Activated T-cell treated with anti-CD3 and anti-CD28 coated beads for 4 hours (primary cell): Measurements from ENCODE around the gene PRKAR1A.

Experiments
- DNase-seq: peaks from one replicate; pipeline ENCODE4 v3.0.0-alpha.2; 2020

PRKAR1A gene

DNA sequence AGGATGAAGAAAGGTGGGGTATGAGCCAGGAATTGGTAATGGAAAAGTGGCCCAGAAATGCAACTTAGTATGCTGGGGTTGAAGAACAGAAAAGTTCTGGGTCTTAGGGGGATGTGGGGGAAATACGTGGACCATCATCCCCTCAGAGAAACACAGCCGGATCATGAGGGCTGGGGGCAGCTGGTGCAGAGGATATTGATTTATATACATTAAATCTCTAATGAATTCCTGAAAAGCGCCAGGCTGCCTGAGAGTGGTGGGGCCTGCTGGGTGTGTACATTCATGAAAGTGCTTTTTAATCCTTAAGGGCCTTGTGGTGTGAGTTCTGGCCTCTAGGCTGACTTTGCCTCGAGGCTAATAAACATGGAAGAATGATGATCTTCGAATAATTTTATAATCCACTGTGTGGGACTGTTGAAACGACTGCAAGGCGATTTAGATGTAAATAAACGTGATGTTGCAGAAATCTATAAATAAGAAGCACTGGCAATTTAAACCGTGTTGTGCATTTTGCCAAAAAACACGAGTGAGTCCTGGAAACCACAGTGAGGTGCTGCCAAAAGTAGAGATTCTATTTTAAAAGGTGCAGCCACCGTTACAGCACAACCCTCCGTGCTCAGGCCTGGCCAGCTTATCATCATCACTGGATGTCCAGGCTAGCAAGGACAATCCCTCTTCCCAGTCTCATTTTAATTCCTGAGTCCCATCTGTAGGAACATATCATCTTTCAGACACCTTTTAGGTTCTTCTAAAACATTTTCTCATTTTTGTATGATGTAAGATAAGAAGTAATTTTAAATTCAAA lies 32.1 kb downstream of the PRKAR1A start:
- no peak for DNase-seq

DNA sequence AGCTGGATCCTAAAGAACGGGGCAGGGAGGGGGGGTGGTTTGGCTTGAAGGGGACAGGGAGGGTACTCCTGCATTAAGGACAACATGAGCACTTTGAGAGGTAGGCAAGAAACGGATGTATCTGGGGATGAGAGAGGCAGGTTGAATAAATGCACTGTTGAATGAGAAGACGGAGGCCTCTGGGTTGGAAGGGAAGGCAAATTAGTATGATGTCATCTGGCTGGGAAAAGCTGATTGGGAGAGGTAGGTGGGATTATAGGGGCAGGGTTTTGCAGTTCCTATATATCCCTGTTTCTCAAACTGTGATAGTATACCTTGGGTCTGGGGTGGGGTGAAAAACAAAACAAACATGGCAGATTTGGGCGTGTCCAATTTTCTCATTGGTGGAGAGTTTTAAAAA lies 44.3 kb downstream of the PRKAR1A start:
- DNase-seq: no peak

DNA sequence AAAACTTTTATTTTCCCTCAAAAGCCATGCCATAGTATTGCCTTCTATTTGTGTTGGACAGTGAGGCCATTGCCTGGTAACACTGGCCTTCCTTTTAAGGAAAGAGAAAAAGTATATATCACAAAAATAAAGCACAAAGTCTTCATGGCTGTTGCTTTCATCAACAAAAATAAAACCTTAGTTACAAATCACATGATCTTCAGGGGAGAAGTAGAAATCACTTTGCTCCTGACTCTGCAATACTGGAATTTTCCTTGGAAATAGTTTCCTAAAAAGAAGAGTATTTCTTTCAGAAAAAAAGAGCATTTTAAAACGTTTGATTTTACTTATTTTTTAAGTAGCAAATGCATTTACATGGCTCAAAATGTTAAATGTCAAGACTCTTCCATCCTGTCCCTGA lies 47.1 kb downstream of the PRKAR1A start:
- DNase-seq: no peak

DNA sequence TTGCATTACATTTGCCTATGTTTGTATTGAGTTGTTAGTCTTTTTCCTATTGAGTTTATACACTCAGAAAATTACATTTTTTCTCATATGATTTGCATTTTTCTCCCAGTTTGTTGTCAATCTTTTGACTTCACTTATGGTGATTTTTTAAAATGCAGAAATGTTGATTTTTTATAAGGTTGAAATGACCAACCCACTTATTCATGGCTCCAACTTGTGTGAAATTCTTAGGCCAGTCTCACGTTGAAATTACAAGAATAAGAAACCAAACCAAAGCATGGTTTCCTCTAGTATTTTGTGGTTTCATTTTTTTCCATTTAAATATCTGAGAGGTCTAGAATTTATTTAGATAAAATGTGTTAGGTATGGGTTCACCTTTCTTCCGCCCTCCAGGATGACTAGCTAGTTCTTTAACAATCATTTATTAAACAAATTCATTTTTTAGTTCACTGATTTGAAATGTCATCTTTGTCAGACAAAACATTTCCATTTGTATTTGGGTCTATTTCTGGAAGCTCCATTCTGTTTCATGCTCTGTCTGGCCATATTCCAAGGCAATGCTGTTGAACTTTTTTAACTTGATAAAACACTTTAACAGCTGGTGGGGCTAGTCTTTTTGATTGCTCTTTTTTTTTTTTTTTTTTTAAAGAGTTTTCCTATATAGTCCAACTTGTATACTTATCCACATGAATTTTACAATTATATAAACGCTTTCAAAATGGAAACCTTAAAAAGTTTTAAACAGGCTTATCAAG lies 48.9 kb downstream of the PRKAR1A start:
- DNase-seq: no peak

DNA sequence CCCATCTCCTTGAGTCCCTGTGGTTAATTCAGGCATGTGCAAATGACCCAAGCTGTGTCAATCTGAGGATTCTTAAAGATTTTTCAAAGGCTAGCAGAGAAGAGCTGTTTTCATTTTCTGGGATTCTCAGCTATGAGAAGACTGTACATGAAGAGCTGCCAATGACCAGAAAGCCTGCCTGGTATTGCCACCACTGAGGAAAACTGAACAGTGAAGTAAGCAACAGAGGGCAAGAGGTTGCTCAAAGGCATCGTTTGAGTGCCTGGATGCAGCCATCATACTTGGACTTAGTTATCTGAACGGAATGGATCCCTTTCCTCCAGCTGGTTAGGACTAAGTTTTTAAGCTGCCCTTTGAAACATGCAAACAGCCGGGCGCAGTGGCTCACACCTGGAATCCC lies 50.5 kb downstream of the PRKAR1A start:
- no peak for DNase-seq

DNA sequence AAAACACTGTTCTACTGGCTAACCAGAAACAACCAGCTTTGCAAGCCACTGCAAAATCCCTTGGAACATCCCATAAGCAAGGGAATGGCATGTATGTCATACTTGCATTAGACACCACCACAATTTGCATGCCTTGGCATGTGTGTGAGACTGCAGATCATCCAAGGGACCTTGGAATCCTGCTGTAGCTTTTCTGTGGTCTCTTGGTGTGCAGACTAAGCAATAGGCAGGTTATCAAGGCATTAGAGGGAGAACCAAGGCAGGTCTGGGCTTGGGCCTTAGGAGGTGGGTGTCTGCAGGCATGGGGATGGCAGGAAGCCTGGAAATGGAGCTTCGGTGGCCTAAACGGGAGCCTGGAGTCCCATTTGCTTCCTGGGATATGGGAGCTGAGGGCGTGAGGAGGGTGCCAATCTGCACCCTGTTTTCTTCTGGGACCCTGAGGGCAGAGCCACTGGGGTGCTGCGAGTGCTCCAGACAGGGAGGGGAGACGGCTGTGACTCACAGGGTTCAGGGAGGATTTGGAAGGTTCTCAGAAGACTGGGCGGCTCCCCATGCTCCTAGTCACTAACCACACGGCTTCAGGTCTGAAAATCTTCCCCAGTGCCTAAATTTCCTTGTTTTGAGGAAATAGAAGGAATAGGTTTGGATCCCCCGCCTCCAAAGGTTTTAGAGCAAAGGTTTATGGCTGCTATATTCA lies 52.3 kb downstream of the PRKAR1A start:
- no peak for DNase-seq

DNA sequence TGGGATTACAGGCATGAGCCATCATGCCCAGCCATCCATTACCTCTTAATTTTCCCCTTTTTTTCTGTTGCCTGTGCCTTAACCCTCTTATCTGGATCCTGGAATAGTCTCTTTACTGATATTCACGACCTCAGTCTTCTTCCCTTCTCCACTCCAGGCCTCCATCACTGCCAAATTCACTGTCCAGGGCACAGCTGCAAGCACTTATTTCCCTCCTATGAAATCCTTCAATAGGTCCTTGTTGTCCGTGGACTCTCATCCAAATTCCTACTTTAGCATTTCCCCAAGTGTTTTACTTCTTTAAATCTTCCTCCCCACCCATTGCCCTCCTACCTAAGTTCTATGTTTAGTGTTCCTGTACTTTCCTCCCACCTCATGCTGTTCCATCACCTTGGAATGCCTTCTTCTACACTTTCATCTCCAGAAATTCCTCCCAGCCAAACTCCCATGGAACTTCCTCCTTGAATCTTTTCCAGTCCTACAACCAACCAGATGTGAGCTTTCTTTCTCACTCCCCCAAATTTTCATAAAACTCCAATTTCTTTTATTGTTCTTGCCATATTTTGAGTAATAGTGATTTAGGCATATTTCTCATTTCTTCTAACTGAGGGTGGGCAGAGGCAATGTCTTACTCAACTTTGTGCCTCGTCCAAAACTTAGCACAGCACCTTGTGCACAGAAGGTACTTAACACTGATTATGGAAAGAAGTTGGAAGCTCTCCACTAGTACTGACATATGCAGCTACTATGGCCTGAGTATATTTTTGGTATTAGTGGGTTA lies 53.6 kb downstream of the PRKAR1A start:
- DNase-seq: no peak

DNA sequence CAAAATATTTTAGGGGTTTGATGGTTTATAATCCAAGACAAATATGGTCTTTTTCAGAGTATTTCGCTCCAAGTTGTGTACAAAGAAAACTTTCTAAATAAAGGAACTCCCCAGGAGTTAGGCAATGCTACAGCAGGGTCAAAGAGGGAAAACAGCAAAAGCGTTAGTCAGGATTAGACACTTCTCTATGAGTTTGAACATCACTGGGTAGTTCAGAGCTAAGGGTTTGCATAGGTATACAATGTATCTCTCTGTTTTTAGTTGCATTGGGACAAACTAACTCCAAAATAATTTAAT lies 54.2 kb downstream of the PRKAR1A start:
- DNase-seq: no peak

DNA sequence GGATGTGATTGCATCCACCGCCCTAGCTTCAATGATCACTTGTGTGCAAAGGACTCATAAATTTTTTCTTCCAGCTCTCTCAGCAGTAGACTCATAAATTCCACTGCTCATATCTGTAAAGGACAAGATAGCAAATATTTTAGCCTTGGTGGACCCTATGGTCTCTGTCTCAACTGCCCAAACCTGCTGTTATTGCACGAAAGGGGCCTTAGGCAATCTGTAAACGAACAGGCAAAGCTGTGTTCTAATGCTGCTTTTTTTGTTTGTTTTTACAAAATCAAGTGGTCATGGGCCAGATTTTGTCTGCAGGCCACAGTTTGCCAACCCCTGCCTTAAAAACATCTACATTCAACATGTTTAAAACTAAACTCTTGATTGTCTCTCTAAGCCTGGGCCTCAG lies 54.8 kb downstream of the PRKAR1A start:
- no peak for DNase-seq

DNA sequence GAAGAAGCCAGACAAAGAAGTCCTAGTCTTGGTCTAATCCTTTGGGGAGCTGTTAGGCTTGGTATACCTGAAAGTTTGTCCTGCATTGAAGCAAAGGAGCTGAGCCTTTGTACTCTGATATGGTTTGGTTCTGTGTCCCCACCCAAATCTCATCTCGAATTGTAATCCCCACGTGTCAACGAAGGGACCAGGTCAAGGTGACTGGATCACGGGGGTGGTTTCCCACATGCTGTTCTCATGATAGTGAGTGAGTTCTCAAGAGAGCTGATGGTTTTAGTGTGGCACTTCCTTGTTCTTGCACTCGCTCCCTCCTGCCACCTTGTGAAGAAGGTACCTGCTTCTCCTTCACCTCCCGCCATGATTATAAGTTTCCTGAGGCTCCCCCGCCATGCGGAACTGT lies 55.4 kb downstream of the PRKAR1A start:
- DNase-seq: no peak

DNA sequence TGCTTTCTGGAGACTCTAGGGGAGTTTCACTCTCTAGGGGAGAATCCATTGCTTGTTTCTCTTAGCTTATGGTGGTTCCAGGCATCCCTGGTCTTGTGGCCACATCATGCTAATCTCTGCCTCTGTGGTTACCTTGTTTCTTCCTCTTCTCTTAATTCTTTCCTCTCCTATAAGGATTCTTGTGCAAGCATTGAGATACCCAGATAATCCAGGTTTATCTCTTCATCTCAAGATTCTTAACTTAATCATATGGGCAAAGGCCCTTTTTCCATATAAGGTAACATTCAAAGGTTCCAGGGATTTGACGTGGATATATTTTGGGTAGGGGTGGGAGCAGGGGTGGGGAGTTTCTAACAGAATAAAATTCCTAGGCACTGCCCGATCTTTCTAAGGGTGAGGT lies 56.4 kb downstream of the PRKAR1A start:
- no peak for DNase-seq

DNA sequence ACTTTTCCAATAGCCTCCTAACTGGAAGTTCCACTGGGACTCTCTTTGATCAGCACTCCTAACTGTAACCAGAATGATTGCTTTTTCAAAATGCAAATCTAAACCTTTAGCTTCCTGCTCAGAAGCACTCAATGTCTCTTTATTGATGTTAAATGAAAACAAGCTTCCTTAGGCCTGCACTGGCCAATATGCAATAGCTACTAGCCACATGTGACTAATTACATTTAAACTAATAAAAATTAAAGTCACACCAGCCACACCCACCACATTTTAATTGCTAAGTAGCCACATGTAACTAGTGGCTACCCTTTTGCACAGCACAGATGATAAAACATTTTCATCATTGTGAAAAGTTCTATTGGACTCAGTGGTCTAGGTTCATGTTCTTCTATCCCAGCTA lies 57.1 kb downstream of the PRKAR1A start:
- DNase-seq: no peak

DNA sequence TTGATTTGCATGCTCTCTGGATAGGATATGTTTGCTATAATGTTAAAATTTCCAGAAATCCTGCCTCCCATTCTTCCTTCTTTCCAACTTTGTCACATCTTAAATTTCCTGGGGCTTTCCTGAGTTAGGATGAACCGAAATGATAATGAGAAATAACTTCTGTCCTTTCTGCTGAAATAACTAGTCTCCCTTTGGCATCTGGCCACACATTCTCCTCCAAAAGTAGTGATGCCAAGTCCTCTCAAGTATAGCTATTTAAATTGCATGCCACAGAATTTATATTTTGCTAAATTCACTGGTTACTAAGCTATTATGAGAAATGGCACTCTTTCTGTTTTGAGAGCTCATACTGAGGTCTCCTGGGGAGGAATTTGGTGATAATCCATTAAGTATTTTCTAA lies 58.3 kb downstream of the PRKAR1A start:
- DNase-seq: no peak

DNA sequence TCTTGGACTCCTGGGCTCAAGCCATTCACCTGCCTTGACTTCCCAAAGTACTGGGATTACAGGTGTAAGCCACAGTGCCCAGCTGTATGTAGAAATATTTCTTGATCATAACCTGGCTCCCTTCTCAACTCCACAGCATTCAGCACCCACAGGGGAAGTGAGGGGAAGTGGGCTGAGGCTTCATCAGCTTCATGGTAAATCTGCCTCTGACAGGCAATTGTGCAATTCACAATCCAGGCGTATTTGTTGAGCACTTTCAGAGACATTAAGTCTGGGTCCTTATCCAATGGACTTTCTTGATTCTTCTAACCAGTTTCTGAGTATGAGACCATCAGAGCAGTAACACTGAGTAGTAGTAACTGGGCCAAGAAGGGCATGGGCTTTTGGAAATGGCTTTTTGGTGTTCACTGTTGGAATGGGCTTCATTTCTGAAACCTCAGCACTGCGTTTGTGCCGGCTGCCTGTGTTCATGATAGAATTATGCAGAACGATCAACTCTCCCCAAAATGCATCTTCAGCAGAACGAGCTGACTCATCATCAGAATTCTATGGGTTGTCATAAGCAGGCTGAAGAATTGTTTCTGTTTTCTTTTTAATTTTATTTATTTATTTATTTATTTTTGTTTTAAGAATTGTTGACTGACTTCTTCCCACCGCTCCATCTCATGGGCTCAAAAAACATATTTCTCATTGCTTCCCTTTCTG lies 60.1 kb downstream of the PRKAR1A start:
- no peak for DNase-seq

DNA sequence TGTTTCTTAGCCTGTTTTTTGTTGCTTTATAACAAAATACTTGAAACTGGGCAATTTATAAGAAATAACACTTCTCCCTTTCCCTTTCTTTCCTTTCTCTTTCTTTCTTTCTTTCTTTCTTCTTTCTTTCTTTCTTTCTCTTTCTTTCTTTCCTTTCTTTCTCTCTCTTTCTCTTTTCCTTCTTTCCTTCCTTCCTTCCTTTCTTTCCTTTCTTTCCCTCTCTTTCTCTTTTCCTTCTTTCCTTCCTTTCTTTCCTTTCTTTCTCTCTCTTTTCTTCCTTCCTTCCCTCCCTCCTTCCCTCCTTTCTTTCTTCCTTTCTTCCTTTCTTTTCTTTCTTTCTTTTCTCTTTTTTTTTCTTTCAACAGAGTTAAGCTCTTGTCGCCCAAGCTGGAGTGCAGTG lies 61.1 kb downstream of the PRKAR1A start:
- no peak for DNase-seq

DNA sequence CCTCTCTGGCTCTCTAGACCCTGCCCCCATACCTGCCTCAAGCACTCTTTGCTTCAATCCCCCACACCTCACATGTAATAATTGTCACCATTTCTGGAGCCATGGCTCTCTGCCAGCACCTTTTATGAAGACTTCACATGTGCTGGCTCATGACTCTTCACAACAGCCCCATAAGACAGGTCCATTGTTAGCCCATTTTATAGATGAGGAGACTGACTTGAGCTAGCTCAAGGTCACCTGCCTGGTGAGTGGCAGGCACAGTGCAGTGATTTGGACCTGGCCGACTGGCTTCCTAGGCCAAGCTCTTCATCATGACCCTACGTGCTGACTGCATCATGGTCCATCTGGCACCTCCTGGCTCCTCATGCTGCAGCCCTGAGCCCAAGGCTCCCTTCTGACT lies 63.9 kb downstream of the PRKAR1A start:
- no peak for DNase-seq

DNA sequence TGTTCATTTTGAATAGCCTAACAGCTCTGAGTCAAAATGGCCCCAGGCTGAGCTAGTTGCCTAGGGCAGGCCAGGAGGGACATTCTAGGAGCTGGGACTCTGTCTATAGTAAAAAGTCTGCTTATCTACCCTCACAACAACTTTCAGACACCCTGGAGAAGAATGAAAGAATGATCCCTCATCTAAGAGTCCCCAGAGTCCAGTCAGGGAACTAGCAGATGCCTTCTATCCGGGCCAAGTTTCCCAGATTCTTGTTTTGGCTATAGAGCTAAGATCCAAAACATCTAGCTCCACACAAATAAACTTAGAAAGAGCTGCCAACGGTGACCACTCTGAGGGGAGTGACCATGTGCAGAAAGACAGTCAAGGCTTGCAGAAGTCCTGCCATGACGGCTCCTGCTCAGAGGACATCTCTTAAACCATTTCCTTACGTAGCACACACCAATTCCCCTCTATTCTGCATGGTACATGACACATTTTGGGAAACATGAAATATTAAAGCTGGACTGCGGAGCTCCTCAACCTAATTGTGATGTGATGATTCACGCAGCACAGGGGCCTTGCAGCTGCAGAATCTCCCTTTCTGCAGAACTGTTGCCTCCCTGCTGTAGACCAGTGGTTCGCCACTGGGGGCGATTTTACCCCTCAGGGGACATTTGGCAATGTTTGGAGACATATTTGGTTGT lies 64.7 kb downstream of the PRKAR1A start:
- no peak for DNase-seq

DNA sequence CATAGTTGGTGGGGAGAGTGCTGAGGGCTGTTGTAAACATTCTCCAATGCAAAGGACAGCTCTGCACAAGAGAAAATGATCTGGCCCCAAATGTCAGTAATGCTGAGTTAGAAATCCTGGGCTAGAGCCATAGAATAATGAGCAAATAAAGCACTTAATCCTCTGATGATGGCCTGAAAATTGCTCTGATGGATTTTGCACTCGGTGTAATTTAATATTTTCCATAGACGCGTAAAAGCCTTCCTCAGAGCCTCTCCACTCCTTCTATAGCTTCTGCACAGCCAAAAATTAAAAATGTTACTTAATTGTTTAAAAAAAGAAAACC lies 65.2 kb downstream of the PRKAR1A start:
- no peak for DNase-seq

DNA sequence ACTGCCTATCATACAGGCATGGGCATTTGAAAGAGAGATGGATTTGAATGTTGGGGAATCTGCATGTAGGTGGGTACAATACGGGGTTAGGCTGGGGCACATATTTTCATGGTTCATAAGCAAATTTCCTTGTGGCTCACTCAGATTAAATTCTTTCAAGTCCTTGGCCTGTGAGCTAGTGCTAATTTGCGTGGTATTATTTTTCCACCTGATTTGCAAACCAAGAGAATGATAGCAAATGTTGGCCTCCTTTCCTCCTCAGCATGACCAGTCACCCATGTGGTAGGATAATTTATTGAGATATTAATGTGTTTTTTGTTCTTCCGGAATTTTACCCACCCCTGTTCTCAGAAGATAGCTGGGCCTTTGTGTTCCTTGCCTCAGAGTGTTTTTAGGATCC lies 66.0 kb downstream of the PRKAR1A start:
- DNase-seq: no peak

DNA sequence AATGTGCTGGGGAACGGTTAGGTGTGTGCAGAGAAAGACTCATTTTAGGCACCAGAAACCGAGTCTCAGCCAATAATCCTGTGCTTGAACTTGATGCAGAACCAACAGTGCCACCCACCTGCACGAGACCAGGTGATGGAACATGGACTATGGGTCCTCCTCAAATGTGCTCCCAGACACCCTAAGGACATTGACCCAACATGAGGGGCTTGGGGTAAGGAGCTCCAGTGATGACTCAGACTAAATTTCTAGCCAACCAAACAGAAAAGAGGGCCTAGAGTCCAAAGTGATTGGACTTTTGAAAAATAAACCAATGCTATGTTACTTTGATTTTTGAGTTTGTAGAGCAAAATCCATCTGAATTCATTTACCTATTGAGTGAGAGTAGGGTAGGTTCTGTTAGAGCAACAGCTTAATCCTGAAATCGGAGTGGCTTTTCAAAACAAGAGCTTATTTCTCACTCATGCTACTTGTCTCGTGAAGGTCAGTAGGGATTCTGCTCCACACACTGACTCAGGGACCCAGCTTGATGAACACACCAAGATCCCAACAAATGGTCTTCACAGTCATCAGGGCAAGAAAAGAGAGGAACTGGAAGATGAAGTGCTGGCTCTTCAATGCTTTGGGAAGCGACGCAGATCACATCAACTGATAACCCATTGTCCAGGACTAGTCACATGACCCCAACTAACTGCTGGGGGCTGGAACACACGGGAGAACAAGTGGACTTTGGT lies 67.1 kb downstream of the PRKAR1A start:
- DNase-seq: no peak

DNA sequence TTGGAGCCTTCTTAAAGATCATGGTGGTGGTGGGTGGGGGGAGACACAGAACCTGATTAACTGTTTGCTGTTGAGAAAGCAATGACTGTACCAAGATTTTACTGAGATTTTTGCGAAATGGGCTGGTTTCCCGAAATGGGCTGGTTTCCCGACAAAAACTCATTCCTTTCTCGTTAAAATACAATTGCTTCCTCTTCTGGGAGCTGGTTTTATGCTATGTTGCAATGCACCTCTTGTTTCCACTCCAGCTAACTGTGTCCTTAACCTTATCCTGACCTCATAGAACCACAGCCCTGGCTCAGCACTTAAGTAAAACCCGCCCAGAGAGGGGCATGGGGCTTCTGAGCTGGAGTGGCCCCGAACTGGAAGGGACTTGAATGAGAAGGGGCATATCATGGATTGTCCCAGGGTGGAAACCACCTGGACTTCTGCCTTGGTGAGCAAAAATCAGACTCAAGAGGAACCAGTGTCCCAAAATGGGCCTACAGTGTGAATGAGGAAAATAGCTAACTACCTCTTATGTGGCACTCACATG lies 68.1 kb downstream of the PRKAR1A start:
- DNase-seq: no peak
